HG03060 (cell line): ENCODE results near the gene SLC37A1.
A peak's percentile ranks its signal among the peaks of the same experiment; 100 is the strongest.

Experiments
- ATAC-seq: cut with Tn5 transposase; IDR thresholded peaks from one replicate; pipeline ENCODE4 v1.9.1; 2021; ENCODE audit warnings: low read depth, moderate number of reproducible peaks; ENCODE audit not compliant: unreplicated experiment

Gene SLC37A1

GRCh38 chr21:42556960-42557359 is 43.3 kb downstream of the SLC37A1 start:
- ATAC-seq: no peak

GRCh38 chr21:42557420-42557819 is 43.8 kb downstream of the SLC37A1 start:
- no peak for ATAC-seq

GRCh38 chr21:42558368-42558767 is 44.7 kb downstream of the SLC37A1 start:
- ATAC-seq: no peak

GRCh38 chr21:42558846-42559245 is 45.2 kb downstream of the SLC37A1 start:
- no peak for ATAC-seq

GRCh38 chr21:42559326-42559725 is 45.7 kb downstream of the SLC37A1 start:
- ATAC-seq: no peak

- ATAC-seq: no peak
Measured at GRCh38 chr21:42560517-42561179, 47.0 kb downstream of the SLC37A1 start.

GRCh38 chr21:42561762-42562650 is 48.4 kb downstream of the SLC37A1 start:
- ATAC-seq: peak; percentile 70

GRCh38 chr21:42562816-42563215 is 49.2 kb downstream of the SLC37A1 start:
- ATAC-seq: no peak

GRCh38 chr21:42563261-42563660 is 49.6 kb downstream of the SLC37A1 start:
- ATAC-seq: no peak

GRCh38 chr21:42563686-42564085 is 50.0 kb downstream of the SLC37A1 start:
- ATAC-seq: no peak

GRCh38 chr21:42564561-42564971 is 50.9 kb downstream of the SLC37A1 start:
- no peak for ATAC-seq

GRCh38 chr21:42565206-42565810 is 51.7 kb downstream of the SLC37A1 start:
- ATAC-seq: no peak

- ATAC-seq: no peak
Measured at GRCh38 chr21:42565886-42566523, 52.4 kb downstream of the SLC37A1 start.

- no peak for ATAC-seq
Measured at GRCh38 chr21:42566524-42567213, 53.0 kb downstream of the SLC37A1 start.

GRCh38 chr21:42567214-42567555 is 53.5 kb downstream of the SLC37A1 start:
- ATAC-seq: no peak

GRCh38 chr21:42567861-42568260 is 54.2 kb downstream of the SLC37A1 start:
- ATAC-seq: no peak

- no peak for ATAC-seq
Measured at GRCh38 chr21:42568376-42568775, 54.7 kb downstream of the SLC37A1 start.

- ATAC-seq: no peak
Measured at GRCh38 chr21:42568866-42569731, 55.4 kb downstream of the SLC37A1 start.

- ATAC-seq: no peak
Measured at GRCh38 chr21:42569732-42570301, 56.2 kb downstream of the SLC37A1 start.
